Measurements from ENCODE around the gene CLDN4.
"Not testable (repeated sequence)": the region's sequence is repeated elsewhere in the genome, so short reads cannot be mapped to it uniquely, and the experiment has no call there.

CLDN4 gene, protein sequence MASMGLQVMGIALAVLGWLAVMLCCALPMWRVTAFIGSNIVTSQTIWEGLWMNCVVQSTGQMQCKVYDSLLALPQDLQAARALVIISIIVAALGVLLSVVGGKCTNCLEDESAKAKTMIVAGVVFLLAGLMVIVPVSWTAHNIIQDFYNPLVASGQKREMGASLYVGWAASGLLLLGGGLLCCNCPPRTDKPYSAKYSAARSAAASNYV

DNA sequence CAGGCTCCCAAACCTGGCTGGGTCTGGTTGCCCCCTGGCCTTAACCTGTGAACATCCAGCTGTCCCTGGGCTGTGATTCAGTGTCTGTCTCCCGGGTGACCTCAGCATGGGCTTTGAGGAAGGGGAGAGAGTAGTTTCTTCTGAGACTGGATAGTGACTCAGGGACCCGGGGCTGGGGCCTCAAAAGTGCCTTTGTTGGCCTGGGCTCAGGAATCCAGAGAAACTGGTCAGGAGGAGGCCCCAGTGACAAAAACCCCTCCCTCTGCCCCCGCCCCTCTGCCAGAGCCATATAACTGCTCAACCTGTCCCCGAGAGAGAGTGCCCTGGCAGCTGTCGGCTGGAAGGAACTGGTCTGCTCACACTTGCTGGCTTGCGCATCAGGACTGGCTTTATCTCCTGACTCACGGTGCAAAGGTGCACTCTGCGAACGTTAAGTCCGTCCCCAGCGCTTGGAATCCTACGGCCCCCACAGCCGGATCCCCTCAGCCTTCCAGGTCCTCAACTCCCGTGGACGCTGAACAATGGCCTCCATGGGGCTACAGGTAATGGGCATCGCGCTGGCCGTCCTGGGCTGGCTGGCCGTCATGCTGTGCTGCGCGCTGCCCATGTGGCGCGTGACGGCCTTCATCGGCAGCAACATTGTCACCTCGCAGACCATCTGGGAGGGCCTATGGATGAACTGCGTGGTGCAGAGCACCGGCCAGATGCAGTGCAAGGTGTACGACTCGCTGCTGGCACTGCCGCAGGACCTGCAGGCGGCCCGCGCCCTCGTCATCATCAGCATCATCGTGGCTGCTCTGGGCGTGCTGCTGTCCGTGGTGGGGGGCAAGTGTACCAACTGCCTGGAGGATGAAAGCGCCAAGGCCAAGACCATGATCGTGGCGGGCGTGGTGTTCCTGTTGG is at the start of gene CLDN4:
TSS of gene CLDN4 (plus strand) at position 316 of the 903 bp plus-strand sequence. CDS start at position 522, 206 bp downstream.
- TF ChIP-seq, protein P1, sequence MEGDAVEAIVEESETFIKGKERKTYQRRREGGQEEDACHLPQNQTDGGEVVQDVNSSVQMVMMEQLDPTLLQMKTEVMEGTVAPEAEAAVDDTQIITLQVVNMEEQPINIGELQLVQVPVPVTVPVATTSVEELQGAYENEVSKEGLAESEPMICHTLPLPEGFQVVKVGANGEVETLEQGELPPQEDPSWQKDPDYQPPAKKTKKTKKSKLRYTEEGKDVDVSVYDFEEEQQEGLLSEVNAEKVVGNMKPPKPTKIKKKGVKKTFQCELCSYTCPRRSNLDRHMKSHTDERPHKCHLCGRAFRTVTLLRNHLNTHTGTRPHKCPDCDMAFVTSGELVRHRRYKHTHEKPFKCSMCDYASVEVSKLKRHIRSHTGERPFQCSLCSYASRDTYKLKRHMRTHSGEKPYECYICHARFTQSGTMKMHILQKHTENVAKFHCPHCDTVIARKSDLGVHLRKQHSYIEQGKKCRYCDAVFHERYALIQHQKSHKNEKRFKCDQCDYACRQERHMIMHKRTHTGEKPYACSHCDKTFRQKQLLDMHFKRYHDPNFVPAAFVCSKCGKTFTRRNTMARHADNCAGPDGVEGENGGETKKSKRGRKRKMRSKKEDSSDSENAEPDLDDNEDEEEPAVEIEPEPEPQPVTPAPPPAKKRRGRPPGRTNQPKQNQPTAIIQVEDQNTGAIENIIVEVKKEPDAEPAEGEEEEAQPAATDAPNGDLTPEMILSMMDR (conservative IDR thresholded peaks at IDR 0.05), result no peak
- peak within 1 kb of the TSS; percentile 100 for H3K27ac ChIP-seq

- H3K27ac ChIP-seq, result no peak overlapping the region
- TF ChIP-seq, protein P1 (conservative IDR thresholded peaks at IDR 0.05), result no peak
These were observed 44.2 kb upstream of the CLDN4 start for GRCh38 chr7:73786588-73786987.

DNA sequence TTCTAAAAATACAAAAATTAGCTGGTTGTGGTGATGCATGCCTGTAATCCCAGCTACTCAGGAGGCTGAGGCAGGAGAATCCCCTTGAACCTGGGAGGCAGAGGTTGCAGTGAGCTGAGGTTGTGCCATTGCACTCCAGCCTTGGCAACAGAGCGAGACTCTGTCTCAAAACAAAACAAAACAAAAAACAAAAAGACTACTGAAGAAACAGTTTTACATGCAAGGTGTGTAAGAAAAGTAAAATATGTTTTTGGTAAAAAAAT is 43.1 kb upstream of the CLDN4 start:
- H3K27ac ChIP-seq, result not testable (repeated sequence)

- TF ChIP-seq, protein P1 (conservative IDR thresholded peaks at IDR 0.05), result no peak
- no peak overlapping the region for H3K27ac ChIP-seq
These were observed 41.7 kb upstream of the CLDN4 start for GRCh38 chr7:73789051-73789450.

- not testable (repeated sequence) for H3K27ac ChIP-seq
These were observed 39.6 kb upstream of the CLDN4 start for GRCh38 chr7:73791170-73791690.

DNA sequence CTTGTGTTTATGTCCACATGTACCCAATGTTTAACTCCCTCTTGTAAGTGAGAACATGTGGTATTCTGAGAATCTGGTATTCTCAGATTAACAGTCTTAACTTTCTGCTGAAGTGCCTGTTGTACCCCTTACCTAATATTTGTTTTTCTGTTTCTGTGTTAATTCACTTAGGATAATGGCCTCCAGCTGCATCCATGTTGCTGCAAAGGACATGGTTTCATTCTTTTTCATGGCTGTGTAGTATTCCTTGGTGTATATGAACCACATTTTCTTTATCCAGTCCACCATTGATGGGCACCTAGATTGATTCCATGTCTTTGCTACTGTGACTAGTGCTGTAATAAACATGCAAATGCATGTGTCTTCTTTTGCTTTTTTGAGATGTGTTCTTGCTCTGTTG is 35.6 kb upstream of the CLDN4 start:
- not testable (repeated sequence) for H3K27ac ChIP-seq

DNA sequence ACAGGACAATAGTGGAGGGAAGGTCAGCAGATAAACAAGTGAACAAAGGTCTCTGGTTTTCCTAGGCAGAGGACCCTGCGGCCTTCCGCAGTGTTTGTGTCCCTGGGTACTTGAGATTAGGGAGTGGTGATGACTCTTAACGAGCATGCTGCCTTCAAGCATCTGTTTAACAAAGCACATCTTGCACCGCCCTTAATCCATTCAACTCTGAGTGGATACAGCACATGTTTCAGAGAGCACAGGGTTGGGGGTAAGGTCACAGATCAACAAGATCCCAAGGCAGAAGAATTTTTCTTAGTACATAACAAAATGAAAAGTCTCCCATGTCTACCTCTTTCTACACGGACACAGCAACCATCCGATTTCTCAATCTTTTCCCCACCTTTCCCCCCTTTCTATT is 34.1 kb upstream of the CLDN4 start:
- H3K27ac ChIP-seq, result not testable (repeated sequence)

GRCh38 chr7:73797176-73797575 is 33.6 kb upstream of the CLDN4 start:
- H3K27ac ChIP-seq, result not testable (repeated sequence)

DNA sequence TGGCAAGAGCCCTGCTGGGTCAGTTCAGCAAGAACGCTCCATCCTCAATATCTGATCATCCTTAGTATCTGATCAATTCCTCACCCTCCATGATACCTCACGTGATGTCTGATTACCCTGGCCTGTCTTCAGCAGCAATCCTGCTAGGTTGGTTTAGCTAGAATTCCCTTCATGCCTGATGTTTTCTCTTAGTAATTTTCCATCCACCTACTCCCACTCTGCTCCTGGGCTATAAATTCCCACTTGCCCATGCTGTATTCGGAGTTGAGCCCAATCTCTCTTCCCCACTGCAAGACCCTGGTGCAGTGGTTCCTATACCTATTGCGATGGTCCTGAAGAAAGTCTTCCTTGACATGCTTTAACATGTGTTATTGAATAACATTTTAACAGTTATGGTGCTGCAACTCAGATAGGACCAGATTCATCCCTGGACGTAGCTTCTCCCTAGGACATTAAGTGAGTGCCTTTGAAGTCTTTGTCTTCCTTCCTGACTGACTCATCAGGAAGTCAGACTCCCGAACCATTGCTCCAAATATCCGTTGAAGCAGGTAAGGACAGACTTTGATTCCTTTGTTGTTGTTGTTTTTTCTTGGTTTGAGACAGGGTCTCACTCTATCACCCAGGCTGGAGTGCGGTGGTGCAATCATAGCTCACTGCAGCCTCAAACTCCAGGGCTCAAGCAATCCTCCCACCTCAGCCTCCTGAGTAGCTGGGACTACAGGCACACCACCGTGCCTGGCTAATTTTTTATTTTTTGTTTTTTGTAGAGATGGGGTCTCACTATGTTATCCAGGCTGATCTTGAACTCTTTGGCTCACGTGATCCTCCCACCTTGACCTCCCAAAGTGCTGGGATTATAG is 31.3 kb upstream of the CLDN4 start:
- peak overlapping the region; percentile 12; the same call in 1 of the 2 replicates for H3K27ac ChIP-seq
- TF ChIP-seq, protein P1 (conservative IDR thresholded peaks at IDR 0.05), result no peak

DNA sequence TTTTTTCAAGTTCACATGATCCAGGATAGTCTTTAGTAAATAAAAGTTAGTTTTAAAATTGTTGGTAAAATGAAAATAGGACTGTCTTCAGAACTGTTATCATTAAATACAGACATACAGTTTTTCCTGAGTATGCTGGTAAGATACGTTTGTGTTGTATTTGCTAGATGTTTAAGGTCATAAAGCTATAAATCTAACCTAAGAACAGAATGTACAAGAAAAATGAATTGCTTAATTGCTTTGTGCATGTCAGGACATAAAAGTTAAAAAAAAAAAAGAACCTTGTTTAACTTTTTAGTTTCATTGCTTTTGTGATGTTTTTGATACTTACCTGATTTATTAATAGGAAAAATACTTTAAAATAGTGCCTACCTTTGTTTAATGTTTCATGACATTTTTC is 29.2 kb upstream of the CLDN4 start:
- TF ChIP-seq, protein P1 (conservative IDR thresholded peaks at IDR 0.05), result no peak
- H3K27ac ChIP-seq, result no peak overlapping the region
